Measurements from ENCODE around the gene ARRDC2.

ARRDC2 gene

DNA sequence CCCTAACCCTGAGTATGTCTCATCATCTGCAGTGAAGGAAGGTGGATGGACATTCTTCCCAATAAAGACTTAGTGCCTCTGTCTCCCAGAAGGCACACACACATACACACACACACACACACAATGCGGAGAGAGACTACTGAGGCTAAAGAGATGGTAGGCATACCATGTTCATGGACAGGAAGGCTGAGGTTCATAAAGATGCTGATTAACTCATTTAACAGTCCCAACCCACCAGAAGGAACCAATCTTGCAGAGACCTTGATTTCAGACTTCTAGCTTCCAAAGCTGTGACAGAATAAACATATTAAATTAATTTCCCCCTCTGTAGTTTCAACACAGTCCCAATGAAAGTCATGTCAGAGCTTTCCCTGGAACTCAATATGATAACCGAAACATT is 33.1 kb downstream of the ARRDC2 start:
- Histone ChIP-seq H3K36me3 (ENCODE audit: insufficient read depth, insufficient read length, low read length) (no peaks in the 10 kb centered on the region), H3K9me3 (ENCODE audit: insufficient read depth, low read length) (peaks cover 13% of the 10 kb centered on the region; the same call in 1 of the 2 replicates), H3K27me3 (ENCODE audit: insufficient read depth, insufficient read length) (no peaks in the 10 kb centered on the region), H3K4me3 (ENCODE audit: insufficient read length, low read depth) (no peak overlapping the region), H3K9ac (ENCODE audit: insufficient read length, low read depth) (no peak overlapping the region), H3K4me1 (ENCODE audit: insufficient read depth, insufficient read length) (no peaks in the 10 kb centered on the region)
- TF ChIP-seq YY1 (IDR thresholded peaks at IDR 0.05; ENCODE audit: insufficient read depth, insufficient read length) (no peak), ZNF274 (IDR thresholded peaks at IDR 0.05; ENCODE audit: low read depth, low read length) (no peak), SUZ12 (IDR thresholded peaks at IDR 0.05; ENCODE audit: extremely low read depth, insufficient read depth, insufficient read length) (no peak)
- DNase-seq (ENCODE audit: low read depth, low spot score): no peak

DNA sequence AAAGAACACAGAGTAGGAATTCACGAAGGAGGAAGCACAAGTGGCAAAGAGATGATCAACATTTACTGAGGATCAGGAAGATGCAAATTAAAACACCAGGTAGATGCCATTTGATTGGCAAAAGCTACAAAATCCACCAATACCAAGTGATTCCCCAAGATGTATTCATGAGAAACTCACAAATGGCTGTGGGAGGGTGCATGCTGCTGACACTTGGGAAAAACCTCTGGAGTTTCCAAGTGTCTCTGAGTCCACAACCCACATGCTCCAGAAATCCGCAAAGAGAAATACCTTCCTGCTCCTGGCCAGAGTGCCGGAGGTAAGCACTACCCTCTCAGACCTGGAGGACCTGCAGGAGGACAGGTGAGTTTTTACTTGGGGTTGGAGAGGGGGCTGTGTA is 35.7 kb downstream of the ARRDC2 start:
- H3K9me3 ChIP-seq (ENCODE audit: insufficient read depth, low read length): peaks cover 13% of the 10 kb centered on the region; the same call in 1 of the 2 replicates
- no peak overlapping the region for H3K4me3 ChIP-seq (ENCODE audit: insufficient read length, low read depth)
- H3K9ac ChIP-seq (ENCODE audit: insufficient read length, low read depth): no peak overlapping the region
- no peaks in the 10 kb centered on the region for H3K36me3 ChIP-seq (ENCODE audit: insufficient read depth, insufficient read length, low read length)
- H3K27me3 ChIP-seq (ENCODE audit: insufficient read depth, insufficient read length): no peaks in the 10 kb centered on the region
- no peak for TF ChIP-seq ZNF274 (IDR thresholded peaks at IDR 0.05; ENCODE audit: low read depth, low read length)
- TF ChIP-seq YY1 (IDR thresholded peaks at IDR 0.05; ENCODE audit: insufficient read depth, insufficient read length): no peak
- no peak for TF ChIP-seq SUZ12 (IDR thresholded peaks at IDR 0.05; ENCODE audit: extremely low read depth, insufficient read depth, insufficient read length)
- no peak for DNase-seq (ENCODE audit: low read depth, low spot score)
- H3K4me1 ChIP-seq (ENCODE audit: insufficient read depth, insufficient read length): peaks cover 6% of the 10 kb centered on the region

DNA sequence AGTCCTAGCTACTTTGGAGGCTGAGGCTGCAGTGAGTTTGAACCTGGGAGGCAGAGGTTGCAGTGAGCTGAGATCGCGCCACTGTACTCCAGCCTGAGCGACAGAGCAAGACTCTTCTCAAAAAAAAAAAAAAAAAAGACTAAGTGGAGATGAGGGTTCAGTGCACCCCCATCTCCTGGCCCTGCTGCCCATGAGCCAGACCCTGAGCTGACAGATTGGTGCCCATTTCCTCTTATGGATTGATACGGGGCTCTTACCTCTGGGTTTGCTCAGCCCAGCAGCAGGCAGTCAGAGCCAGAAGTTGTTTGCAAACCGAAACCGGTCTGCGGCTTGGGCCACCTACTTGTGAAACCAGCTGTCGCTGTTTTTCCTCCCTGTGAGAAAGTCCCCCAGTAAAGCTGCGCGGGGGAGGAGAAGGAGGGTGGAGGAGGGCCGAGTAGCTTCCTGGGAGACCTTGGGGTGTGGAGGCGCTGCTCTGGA is 36.9 kb downstream of the ARRDC2 start:
- H3K4me3 ChIP-seq (ENCODE audit: insufficient read length, low read depth): no peak overlapping the region
- H3K9ac ChIP-seq (ENCODE audit: insufficient read length, low read depth): peak overlapping the region; percentile 52
- H3K27me3 ChIP-seq (ENCODE audit: insufficient read depth, insufficient read length): no peaks in the 10 kb centered on the region
- H3K36me3 ChIP-seq (ENCODE audit: insufficient read depth, insufficient read length, low read length): no peaks in the 10 kb centered on the region
- TF ChIP-seq SUZ12 (IDR thresholded peaks at IDR 0.05; ENCODE audit: extremely low read depth, insufficient read depth, insufficient read length): no peak
- TF ChIP-seq ZNF274 (IDR thresholded peaks at IDR 0.05; ENCODE audit: low read depth, low read length): no peak
- TF ChIP-seq YY1 (IDR thresholded peaks at IDR 0.05; ENCODE audit: insufficient read depth, insufficient read length): no peak
- peaks cover 13% of the 10 kb centered on the region; the same call in 1 of the 2 replicates for H3K9me3 ChIP-seq (ENCODE audit: insufficient read depth, low read length)
- H3K4me1 ChIP-seq (ENCODE audit: insufficient read depth, insufficient read length): peaks cover 6% of the 10 kb centered on the region
- DNase-seq (ENCODE audit: low read depth, low spot score): no peak

DNA sequence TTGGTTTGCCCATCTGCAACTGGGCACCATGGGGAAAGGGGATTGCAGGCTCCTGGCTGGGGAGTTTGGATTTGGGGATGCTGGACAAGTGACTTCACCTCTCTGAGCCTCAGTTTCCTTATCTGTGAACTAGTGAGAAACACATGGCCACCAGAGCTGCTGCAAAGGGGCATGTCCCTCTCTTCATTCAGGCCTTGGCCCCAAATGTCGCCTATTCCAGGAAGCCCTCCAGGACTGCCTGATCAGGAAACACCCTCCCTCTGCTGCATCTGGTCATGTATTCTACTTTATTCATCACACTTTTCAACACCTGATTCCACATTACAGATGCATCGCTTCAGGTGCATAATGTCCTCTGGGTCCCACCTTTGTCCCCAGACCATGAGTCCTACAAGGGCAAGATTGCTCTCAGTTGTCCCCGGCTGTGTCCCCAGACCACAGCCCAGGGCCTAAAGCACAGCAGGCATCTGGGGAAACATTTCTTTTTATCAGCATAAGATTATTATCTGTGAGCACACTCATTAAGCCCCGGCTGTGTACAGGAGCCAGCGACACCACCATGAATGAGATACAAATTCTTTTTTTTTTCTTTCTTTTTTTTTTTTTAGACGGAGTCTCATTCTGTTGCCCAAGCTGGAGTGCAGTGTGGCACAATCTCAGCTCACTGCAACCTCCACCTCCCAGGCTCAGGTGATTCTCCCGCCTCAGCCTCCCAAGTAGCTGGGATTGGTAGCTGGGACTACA is 37.5 kb downstream of the ARRDC2 start:
- TF ChIP-seq ZNF274 (IDR thresholded peaks at IDR 0.05; ENCODE audit: low read depth, low read length): no peak
- no peak for TF ChIP-seq YY1 (IDR thresholded peaks at IDR 0.05; ENCODE audit: insufficient read depth, insufficient read length)
- no peak for TF ChIP-seq SUZ12 (IDR thresholded peaks at IDR 0.05; ENCODE audit: extremely low read depth, insufficient read depth, insufficient read length)
- DNase-seq (ENCODE audit: low read depth, low spot score): no peak
- H3K27me3 ChIP-seq (ENCODE audit: insufficient read depth, insufficient read length): no peaks in the 10 kb centered on the region
- H3K9ac ChIP-seq (ENCODE audit: insufficient read length, low read depth): peak overlapping the region; percentile 52
- H3K4me1 ChIP-seq (ENCODE audit: insufficient read depth, insufficient read length): peaks cover 6% of the 10 kb centered on the region
- H3K36me3 ChIP-seq (ENCODE audit: insufficient read depth, insufficient read length, low read length): no peaks in the 10 kb centered on the region
- H3K4me3 ChIP-seq (ENCODE audit: insufficient read length, low read depth): no peak overlapping the region
- H3K9me3 ChIP-seq (ENCODE audit: insufficient read depth, low read length): peaks cover 12% of the 10 kb centered on the region; the same call in 1 of the 2 replicates

DNA sequence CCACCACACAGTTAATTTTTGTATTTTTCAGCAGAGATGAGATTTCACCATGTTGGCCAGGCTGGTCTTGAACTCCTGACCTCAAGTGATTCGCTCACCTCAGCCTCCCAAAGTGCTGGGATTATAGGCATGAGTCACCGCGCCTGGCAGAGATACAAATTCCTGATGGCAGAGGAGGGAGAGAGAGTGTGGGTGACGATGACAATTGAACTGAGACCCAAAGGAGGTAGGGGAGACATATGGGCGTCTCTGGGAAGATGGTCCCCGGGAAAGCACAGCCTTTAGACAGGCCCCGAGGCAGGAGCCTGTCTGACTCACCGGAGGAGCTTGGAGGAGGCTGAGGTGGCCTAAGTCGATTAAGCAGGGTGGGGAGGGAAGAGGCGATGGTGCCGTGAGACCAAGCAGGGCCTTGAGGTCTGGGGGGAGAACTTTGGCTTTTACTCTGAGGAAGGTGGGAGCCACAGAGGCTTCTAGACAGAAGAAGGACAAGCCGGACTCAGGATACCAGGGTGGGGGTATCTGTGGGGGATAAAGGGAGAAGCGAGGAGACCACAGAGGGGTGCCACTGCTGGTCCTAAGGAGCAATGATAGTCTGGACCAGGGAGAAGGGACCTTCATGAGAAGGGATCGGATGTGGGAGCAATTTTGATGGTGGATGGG is 38.2 kb downstream of the ARRDC2 start:
- H3K4me1 ChIP-seq (ENCODE audit: insufficient read depth, insufficient read length): peaks cover 6% of the 10 kb centered on the region
- DNase-seq (ENCODE audit: low read depth, low spot score): no peak
- H3K27me3 ChIP-seq (ENCODE audit: insufficient read depth, insufficient read length): no peaks in the 10 kb centered on the region
- H3K9ac ChIP-seq (ENCODE audit: insufficient read length, low read depth): peak overlapping the region; percentile 17
- peaks cover 5% of the 10 kb centered on the region; the same call in 1 of the 2 replicates for H3K9me3 ChIP-seq (ENCODE audit: insufficient read depth, low read length)
- no peaks in the 10 kb centered on the region for H3K36me3 ChIP-seq (ENCODE audit: insufficient read depth, insufficient read length, low read length)
- no peak overlapping the region for H3K4me3 ChIP-seq (ENCODE audit: insufficient read length, low read depth)
- TF ChIP-seq SUZ12 (IDR thresholded peaks at IDR 0.05; ENCODE audit: extremely low read depth, insufficient read depth, insufficient read length) (no peak), ZNF274 (IDR thresholded peaks at IDR 0.05; ENCODE audit: low read depth, low read length) (no peak)

DNA sequence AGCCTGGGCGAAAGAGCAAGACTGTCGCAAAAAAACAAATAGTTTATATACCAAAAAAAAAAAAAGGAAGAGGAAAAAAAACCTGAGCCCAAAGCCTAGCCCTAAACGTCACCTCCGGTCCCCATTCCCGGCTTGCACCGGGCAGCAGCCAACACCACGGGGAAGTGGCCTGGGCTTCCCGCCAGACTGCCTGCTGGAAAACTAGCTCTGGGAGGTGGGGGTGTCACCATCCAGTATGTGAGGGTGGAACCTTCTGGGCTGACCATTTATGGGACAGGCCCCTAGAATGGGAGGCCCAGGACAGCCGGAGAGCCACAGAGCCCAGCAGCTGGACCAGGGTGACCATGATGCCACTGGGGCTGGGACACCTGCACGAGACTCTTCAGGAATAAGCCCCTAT is 41.4 kb downstream of the ARRDC2 start:
- H3K9me3 ChIP-seq (ENCODE audit: insufficient read depth, low read length): no peaks in the 10 kb centered on the region
- H3K4me1 ChIP-seq (ENCODE audit: insufficient read depth, insufficient read length): peaks cover 6% of the 10 kb centered on the region
- DNase-seq (ENCODE audit: low read depth, low spot score): no peak
- H3K9ac ChIP-seq (ENCODE audit: insufficient read length, low read depth): no peak overlapping the region
- no peaks in the 10 kb centered on the region for H3K27me3 ChIP-seq (ENCODE audit: insufficient read depth, insufficient read length)
- no peak overlapping the region for H3K4me3 ChIP-seq (ENCODE audit: insufficient read length, low read depth)
- H3K36me3 ChIP-seq (ENCODE audit: insufficient read depth, insufficient read length, low read length): no peaks in the 10 kb centered on the region
- TF ChIP-seq ZNF274 (IDR thresholded peaks at IDR 0.05; ENCODE audit: low read depth, low read length) (no peak), SUZ12 (IDR thresholded peaks at IDR 0.05; ENCODE audit: extremely low read depth, insufficient read depth, insufficient read length) (no peak), YY1 (IDR thresholded peaks at IDR 0.05; ENCODE audit: insufficient read depth, insufficient read length) (no peak)

DNA sequence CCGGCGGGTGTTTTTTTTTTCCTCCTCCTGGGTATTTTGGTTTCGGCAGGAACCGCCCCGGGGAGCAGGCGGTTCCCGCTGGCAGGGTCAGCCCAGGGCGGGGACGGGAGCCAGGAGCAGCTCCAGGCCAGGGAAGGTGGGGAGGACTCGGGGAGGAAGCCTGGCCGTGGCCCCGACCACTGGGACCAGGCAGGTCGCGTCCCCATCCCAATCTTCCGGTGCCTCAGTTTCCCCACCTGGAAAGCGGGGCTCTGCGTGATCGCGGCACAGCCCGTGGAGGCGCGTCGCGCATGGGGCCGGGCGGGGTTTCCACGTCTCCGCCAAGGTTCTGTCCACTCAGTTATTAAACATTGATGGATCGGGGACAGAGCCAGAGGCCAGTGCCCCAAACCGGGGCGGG is 43.9 kb downstream of the ARRDC2 start:
- no peak overlapping the region for H3K4me3 ChIP-seq (ENCODE audit: insufficient read length, low read depth)
- no peak for DNase-seq (ENCODE audit: low read depth, low spot score)
- TF ChIP-seq SUZ12 (IDR thresholded peaks at IDR 0.05; ENCODE audit: extremely low read depth, insufficient read depth, insufficient read length) (no peak), ZNF274 (IDR thresholded peaks at IDR 0.05; ENCODE audit: low read depth, low read length) (no peak), YY1 (IDR thresholded peaks at IDR 0.05; ENCODE audit: insufficient read depth, insufficient read length) (no peak)
- no peaks in the 10 kb centered on the region for H3K27me3 ChIP-seq (ENCODE audit: insufficient read depth, insufficient read length)
- no peak overlapping the region for H3K9ac ChIP-seq (ENCODE audit: insufficient read length, low read depth)
- H3K9me3 ChIP-seq (ENCODE audit: insufficient read depth, low read length): no peaks in the 10 kb centered on the region
- H3K4me1 ChIP-seq (ENCODE audit: insufficient read depth, insufficient read length): peaks cover 2% of the 10 kb centered on the region
- no peaks in the 10 kb centered on the region for H3K36me3 ChIP-seq (ENCODE audit: insufficient read depth, insufficient read length, low read length)
